ENCODE data around the gene HOXD9. TPM values are rescaled to one million over a fixed set of nuclear protein-coding genes. Genes with fewer than 3 reads are reported as not detected.

Gene HOXD9
- total and polyA plus RNA-seq, 2 of the 8 experiments (the other 6 are each of a cell fraction or from before 2014, with no cell fraction given): not detected

- no peak overlapping the region for H3K23ac ChIP-seq (ENCODE audit: insufficient read length)
- DNase-seq (ENCODE audit: low read depth in 1 of 2, low spot score in 2 of 2) (no peak), FAIRE-seq (no peak)
- H3K4ac ChIP-seq (replicated peaks; ENCODE audit: insufficient read length, low read depth, low read length): no peak overlapping the region
- peaks cover 3% of the 10 kb centered on the region; the same call in 1 of the 2 replicates for H3K23me2 ChIP-seq (ENCODE audit: low read depth, low read length)
- H2BK12ac ChIP-seq (ENCODE audit: low read depth, low read length): no peak overlapping the region
- ChIA-PET CTCF (ENCODE audit: partially characterized antibody) (interaction anchor here (0.9 to 4.5 kb wide), 13 partner anchors 9 to 324 kb away, joined by 3 to 30 read pairs (median 5); partner anchors contain the start of genes HOXD10 and HOXD4), POLR2A (ENCODE audit: partially characterized antibody) (no interaction called here)
- peaks cover 14 to 33% of the 10 kb centered on the region in 2 experiments for H4K20me1 ChIP-seq (replicated peaks in 1 of 2; ENCODE audit: control insufficient read depth in 1 of 2, insufficient read depth in 2 of 2, low read length in 2 of 2)
- peaks cover 91 to 100% (median 98%) of the 10 kb centered on the region in 4 experiments for H3K27me3 ChIP-seq (replicated peaks in 1 of 4; ENCODE audit: control insufficient read depth in 3 of 4, extremely low read depth in 1 of 4, insufficient read depth in 3 of 4, low read length in 3 of 4)
- H4K5ac ChIP-seq (ENCODE audit: insufficient read length, low read depth, low read length): no peak overlapping the region
- H2BK120ac ChIP-seq (replicated peaks; ENCODE audit: low read depth, low read length): no peak overlapping the region
- peaks cover 3 to 15% (median 5%) of the 10 kb centered on the region in 4 experiments for H3K4me1 ChIP-seq (replicated peaks in 1 of 4; ENCODE audit: control insufficient read depth in 3 of 4, insufficient read depth in 4 of 4, low read length in 3 of 4)
- H2BK5ac ChIP-seq (ENCODE audit: low read depth, low read length): no peak overlapping the region
- H2BK20ac ChIP-seq (ENCODE audit: low read length): no peak overlapping the region
- no peak overlapping the region for H2BK15ac ChIP-seq (ENCODE audit: low read length)
- H3K79me2 ChIP-seq (ENCODE audit: control insufficient read depth in 1 of 2, insufficient read depth in 2 of 2, low read length in 2 of 2): no peaks in the 10 kb centered on the region
- H2AFZ ChIP-seq (ENCODE audit: low read length): no peak overlapping the region
- peaks cover 0 to 19% (median 0%) of the 10 kb centered on the region in 4 experiments; a peak in 1 of 8 replicates for H3K36me3 ChIP-seq (ENCODE audit: control insufficient read depth in 2 of 4, insufficient read depth in 4 of 4, low read length in 3 of 4)
- WGBS, 2 experiments (ENCODE audit: extremely low coverage in 1 of 2, insufficient coverage in 1 of 2, insufficient read length in 1 of 2, insufficient replicate concordance in 2 of 2, low coverage in 1 of 2, low lambda C conversion rate in 2 of 2, missing lambda C conversion rate in 1 of 2): 40% methylated on average over 4 of the region's 4 CpGs; no CpG with 5 or more reads in 1 of the 2 experiments
- H3K9ac ChIP-seq (replicated peaks in 1 of 4; ENCODE audit: extremely low read depth in 1 of 4, low read depth in 3 of 4, low read length in 3 of 4): no peak overlapping the region
- H4K8ac ChIP-seq (ENCODE audit: extremely low read depth, insufficient read depth, low read length): no peak overlapping the region
- no peaks in the 10 kb centered on the region for H3K9me3 ChIP-seq (ENCODE audit: insufficient read depth in 2 of 2, low read depth in 1 of 2, low read length in 1 of 2)
- H4K91ac ChIP-seq (replicated peaks; ENCODE audit: insufficient read length, low read length): no peak overlapping the region
- no peak overlapping the region for H3K18ac ChIP-seq (ENCODE audit: extremely low read depth, low read length)
- no peak overlapping the region for H3K27ac ChIP-seq (ENCODE audit: low read depth, low read length)
- H3K4me2 ChIP-seq (ENCODE audit: insufficient read depth in 1 of 2, low read depth in 2 of 2, low read length in 2 of 2): no peak overlapping the region
- H3K56ac ChIP-seq (replicated peaks; ENCODE audit: insufficient read length, low read depth, low read length): no peak overlapping the region
- no peak overlapping the region for H3K14ac ChIP-seq (ENCODE audit: insufficient read length)
- H2AK5ac ChIP-seq (ENCODE audit: low read depth, low read length): no peak overlapping the region
- no peak overlapping the region for H3K4me3 ChIP-seq (ENCODE audit: extremely low read depth in 1 of 4, insufficient read depth in 2 of 4, low read depth in 3 of 4, low read length in 4 of 4)
- H3K79me1 ChIP-seq (ENCODE audit: low read depth, low read length): no peaks in the 10 kb centered on the region
- TF ChIP-seq JUN (IDR thresholded peaks at IDR 0.05; ENCODE audit: low read depth, low read length) (no peak), HDAC6 (IDR thresholded peaks at IDR 0.05; ENCODE audit: low read depth, low read length) (no peak), ATF2 (IDR thresholded peaks at IDR 0.05; ENCODE audit: low read length) (no peak), TEAD4 (IDR thresholded peaks at IDR 0.05; ENCODE audit: low read depth, low read length) (no peak), CTBP2 (IDR thresholded peaks at IDR 0.05; ENCODE audit: borderline replicate concordance, insufficient read depth, insufficient read length, low read length) (no peak), HDAC2 (IDR thresholded peaks at IDR 0.05; ENCODE audit: borderline replicate concordance in 1 of 2, low read depth in 2 of 2, low read length in 2 of 2) (no peak), FOSL1 (IDR thresholded peaks at IDR 0.05; ENCODE audit: insufficient read depth, low read depth, low read length) (no peak), RXRA (IDR thresholded peaks at IDR 0.05; ENCODE audit: insufficient read depth, low read depth, low read length) (no peak)
Observed at GRCh38 chr2:176131848-176132158, 9.3 kb downstream of the HOXD9 start.
